NT2/D1 (cell line): Measurements from ENCODE around the gene KIF7.

Experiments used
- DNase-seq: peaks from one replicate; pipeline ENCODE4 v3.0.0-alpha.2; 2011; ENCODE audit warnings: low read depth, low spot score
- H3K27me3 ChIP-seq: 2 replicates; pipeline ENCODE4 v1.6.0; 2011; ENCODE audit warnings: mild to moderate bottlenecking; ENCODE audit not compliant: insufficient read length, insufficient read depth
- H3K36me3 ChIP-seq: 2 replicates; pipeline ENCODE4 v1.6.1; 2011; ENCODE audit warnings: mild to moderate bottlenecking, low read length, mixed read lengths; ENCODE audit not compliant: insufficient read depth, insufficient read length
- H3K4me1 ChIP-seq: 2 replicates; pipeline ENCODE4 v1.5.1; 2011; ENCODE audit not compliant: insufficient read depth, insufficient read length
- H3K4me3 ChIP-seq: 2 replicates; pipeline ENCODE4 v1.5.1; 2011; ENCODE audit warnings: low read depth; ENCODE audit not compliant: insufficient read length
- H3K9ac ChIP-seq: 2 replicates; pipeline ENCODE4 v1.6.0; 2011; ENCODE audit warnings: low read depth; ENCODE audit not compliant: insufficient read length
- H3K9me3 ChIP-seq: 2 replicates; pipeline ENCODE4 v1.5.1; 2011; ENCODE audit warnings: mild to moderate bottlenecking, low read length; ENCODE audit not compliant: insufficient read depth
- SUZ12 ChIP-seq: IDR thresholded peaks from 2 replicates; pipeline ENCODE4 v1.6.1; 2011; ENCODE audit not compliant: insufficient read length, insufficient read depth; ENCODE audit errors: extremely low read depth
- YY1 ChIP-seq: IDR thresholded peaks from 2 replicates; pipeline ENCODE4 v1.6.1; 2011; ENCODE audit not compliant: insufficient read length, insufficient read depth
- ZNF274 ChIP-seq: IDR thresholded peaks from 2 replicates; pipeline ENCODE4 v1.6.1; 2011; ENCODE audit warnings: mild to moderate bottlenecking, low read depth, low read length

The KIF7 gene

DNA sequence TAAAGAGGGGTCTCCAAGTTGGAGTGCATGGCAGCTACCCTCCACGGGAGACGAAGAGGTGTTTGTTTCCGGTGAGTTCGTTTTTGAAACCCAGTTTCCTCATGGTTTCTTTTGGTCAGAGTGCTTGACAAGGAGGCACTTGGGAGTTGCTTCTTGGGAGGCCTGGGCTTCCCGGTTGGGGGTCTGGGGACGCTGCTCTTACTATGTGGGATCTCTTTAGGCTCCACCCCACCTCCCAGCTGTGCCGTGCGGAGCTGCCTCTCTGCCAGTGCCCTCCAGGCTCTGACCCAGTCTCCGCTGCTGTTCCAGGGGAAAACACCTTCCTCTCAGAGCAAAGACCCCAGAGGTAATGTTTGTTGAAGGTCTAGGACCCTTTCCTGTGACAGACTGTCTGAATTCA lies 29.6 kb downstream of the KIF7 start:
- TF ChIP-seq ZNF274 (no peak), SUZ12 (no peak), YY1 (no peak)
- no peaks in the 10 kb centered on the region for H3K27me3 ChIP-seq
- H3K4me1 ChIP-seq = no peaks in the 10 kb centered on the region
- no peaks in the 10 kb centered on the region for H3K9me3 ChIP-seq
- H3K4me3 ChIP-seq = no peak overlapping the region
- H3K9ac ChIP-seq = no peak overlapping the region
- DNase-seq = no peak
- peaks cover 94% of the 10 kb centered on the region for H3K36me3 ChIP-seq

DNA sequence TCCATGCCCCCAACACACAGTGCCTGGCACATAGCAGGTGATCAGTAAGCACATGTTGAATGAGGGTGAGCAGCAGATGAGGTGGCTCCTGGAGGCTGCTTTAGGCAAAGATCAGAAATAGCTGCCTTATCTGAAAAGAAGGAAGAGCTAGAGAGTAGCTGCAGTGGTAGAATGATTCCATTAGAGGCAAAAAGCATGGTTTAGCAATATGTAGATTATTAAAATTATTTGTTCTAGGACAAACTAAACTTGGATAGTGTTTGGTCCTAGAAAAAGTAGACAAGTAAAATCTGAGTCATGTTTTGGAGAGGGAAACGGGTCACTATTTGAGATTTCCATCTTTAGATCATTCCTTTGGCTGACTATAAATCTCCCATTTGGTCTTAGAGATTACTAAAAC lies 32.1 kb downstream of the KIF7 start:
- H3K4me1 ChIP-seq = no peaks in the 10 kb centered on the region
- TF ChIP-seq YY1 = no peak
- TF ChIP-seq ZNF274 = no peak
- TF ChIP-seq SUZ12 = no peak
- H3K36me3 ChIP-seq = peaks cover 94% of the 10 kb centered on the region
- no peaks in the 10 kb centered on the region for H3K27me3 ChIP-seq
- no peak for DNase-seq
- H3K9me3 ChIP-seq = no peaks in the 10 kb centered on the region
- H3K4me3 ChIP-seq = no peak overlapping the region
- H3K9ac ChIP-seq = no peak overlapping the region

- peaks cover 92% of the 10 kb centered on the region for H3K36me3 ChIP-seq
- no peaks in the 10 kb centered on the region for H3K4me1 ChIP-seq
- no peaks in the 10 kb centered on the region for H3K27me3 ChIP-seq
- no peak for DNase-seq
- TF ChIP-seq SUZ12 = no peak
- no peak overlapping the region for H3K9ac ChIP-seq
- no peaks in the 10 kb centered on the region for H3K9me3 ChIP-seq
- no peak overlapping the region for H3K4me3 ChIP-seq
Observed at GRCh38 chr15:89621547-89621946, 33.7 kb downstream of the KIF7 start.

GRCh38 chr15:89616228-89616627 lies 39.0 kb downstream of the KIF7 start:
- no peaks in the 10 kb centered on the region for H3K27me3 ChIP-seq
- DNase-seq = no peak
- no peak overlapping the region for H3K4me3 ChIP-seq
- H3K4me1 ChIP-seq = no peaks in the 10 kb centered on the region
- TF ChIP-seq YY1 (no peak), ZNF274 (no peak), SUZ12 (no peak)
- peaks cover 22% of the 10 kb centered on the region for H3K9me3 ChIP-seq
- H3K36me3 ChIP-seq = peaks cover 91% of the 10 kb centered on the region
- H3K9ac ChIP-seq = no peak overlapping the region

GRCh38 chr15:89615135-89615534 lies 40.1 kb downstream of the KIF7 start:
- peaks cover 95% of the 10 kb centered on the region for H3K36me3 ChIP-seq

GRCh38 chr15:89614164-89614563 lies 41.1 kb downstream of the KIF7 start:
- no peak overlapping the region for H3K4me3 ChIP-seq
- no peaks in the 10 kb centered on the region for H3K27me3 ChIP-seq
- H3K9me3 ChIP-seq = peaks cover 36% of the 10 kb centered on the region
- H3K4me1 ChIP-seq = no peaks in the 10 kb centered on the region
- H3K9ac ChIP-seq = no peak overlapping the region
- no peak for DNase-seq
- peaks cover 94% of the 10 kb centered on the region for H3K36me3 ChIP-seq
- TF ChIP-seq SUZ12 (no peak), ZNF274 (no peak), YY1 (no peak)

More at GRCh38 chr15:89615135-89615534, 40.1 kb downstream of the KIF7 start:
- Histone ChIP-seq H3K4me3 (no peak overlapping the region), H3K27me3 (no peaks in the 10 kb centered on the region), H3K4me1 (no peaks in the 10 kb centered on the region), H3K9me3 (peaks cover 33% of the 10 kb centered on the region), H3K9ac (no peak overlapping the region)
- DNase-seq = no peak
- TF ChIP-seq ZNF274 = no peak
- TF ChIP-seq SUZ12 = no peak

- H3K4me1 ChIP-seq = no peaks in the 10 kb centered on the region
- peaks cover 91% of the 10 kb centered on the region for H3K36me3 ChIP-seq
- no peaks in the 10 kb centered on the region for H3K27me3 ChIP-seq
- H3K4me3 ChIP-seq = no peak overlapping the region
- H3K9ac ChIP-seq = no peak overlapping the region
- H3K9me3 ChIP-seq = peaks cover 36% of the 10 kb centered on the region
- DNase-seq = no peak
- TF ChIP-seq YY1 = no peak
- no peak for TF ChIP-seq SUZ12
- TF ChIP-seq ZNF274 = no peak
Observed at GRCh38 chr15:89613031-89613430, 42.2 kb downstream of the KIF7 start.

DNA sequence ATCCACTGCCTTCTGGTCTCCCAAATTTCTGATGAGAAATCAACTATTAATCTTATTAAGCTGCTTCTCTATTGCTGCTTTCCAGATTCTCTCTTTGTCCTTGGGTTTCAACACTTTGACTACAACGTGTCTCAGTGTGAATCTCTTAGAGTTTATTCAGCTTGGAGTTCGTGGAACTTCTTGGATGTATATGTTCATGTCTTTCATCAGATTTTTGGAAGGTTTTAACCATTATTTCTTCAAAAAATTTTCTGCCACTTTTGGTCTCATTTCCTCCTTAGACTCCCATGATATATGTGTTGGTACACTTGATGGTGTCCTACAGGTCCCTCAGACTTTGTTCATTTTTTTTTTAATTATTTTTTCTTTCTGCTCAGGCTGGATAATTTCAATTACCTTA lies 44.0 kb downstream of the KIF7 start:
- H3K9ac ChIP-seq = no peak overlapping the region
- no peak for DNase-seq

More for the DNA sequence above, 44.0 kb downstream of the KIF7 start:
- TF ChIP-seq SUZ12 = no peak
- TF ChIP-seq ZNF274 = no peak
- TF ChIP-seq YY1 = no peak
- H3K36me3 ChIP-seq = peaks cover 93% of the 10 kb centered on the region
- peaks cover 36% of the 10 kb centered on the region for H3K9me3 ChIP-seq
- H3K4me1 ChIP-seq = no peaks in the 10 kb centered on the region
- no peak overlapping the region for H3K4me3 ChIP-seq
- no peaks in the 10 kb centered on the region for H3K27me3 ChIP-seq
